T-helper 2 cell treated with Interferon-gamma antibody and Interleukin-4, amounts not matched to agents 5 μg/mL and 100 μg/mL, for 36 hours (primary cell): ENCODE data around the gene TUSC1.
"Not testable (repeated sequence)": the region's sequence is repeated elsewhere in the genome, so short reads cannot be mapped to it uniquely, and the experiment has no call there.

Source experiments
- DNase-seq: peaks from one replicate; pipeline ENCODE4 v3.0.0; 2021; ENCODE audit warnings: low spot score
- H3K27ac Mint-ChIP-seq: one replicate; pipeline ENCODE4 v1.8.0; 2021; ENCODE audit warnings: mild to moderate bottlenecking, mixed read lengths
- H3K27me3 Mint-ChIP-seq: one replicate; pipeline ENCODE4 v1.8.0; 2021; ENCODE audit warnings: low read depth, mixed read lengths
- H3K36me3 Mint-ChIP-seq: one replicate; pipeline ENCODE4 v1.8.0; 2021; ENCODE audit warnings: low read depth, mixed read lengths
- H3K4me1 Mint-ChIP-seq: one replicate; pipeline ENCODE4 v1.8.0; 2021; ENCODE audit warnings: low read depth, mixed read lengths
- H3K4me3 Mint-ChIP-seq: one replicate; pipeline ENCODE4 v1.8.0; 2022; ENCODE audit warnings: mild to moderate bottlenecking, moderate library complexity, mixed read lengths
- H3K9me3 Mint-ChIP-seq: one replicate; pipeline ENCODE4 v1.8.0; 2021; ENCODE audit warnings: mixed read lengths

The TUSC1 gene

DNA sequence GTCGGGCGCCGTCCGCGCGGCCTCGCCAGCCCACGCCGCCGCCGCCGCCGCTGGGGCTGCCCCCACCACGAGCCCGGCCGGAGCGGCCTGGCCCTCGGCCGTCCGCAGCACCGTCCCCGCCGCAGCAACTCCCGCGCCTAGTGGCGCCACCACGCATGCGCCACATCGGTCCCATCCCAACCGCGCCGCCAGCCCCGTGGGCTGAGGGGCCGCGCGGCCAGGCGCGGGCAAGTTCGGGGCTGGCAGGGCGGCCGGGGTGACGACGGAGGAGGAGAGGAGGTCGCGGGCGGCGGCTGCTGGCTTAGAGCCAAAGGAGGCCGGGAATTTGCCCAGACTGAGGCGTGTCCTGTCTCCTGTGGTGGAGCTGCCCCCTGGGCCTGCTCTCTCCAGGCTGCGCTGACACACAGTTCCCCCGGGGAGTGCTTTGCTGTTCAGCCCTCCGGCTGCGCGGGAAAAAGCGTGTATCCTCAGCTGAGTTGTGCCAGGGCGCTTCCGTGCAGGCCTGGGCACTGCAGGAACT is at the start of gene TUSC1:
TUSC1 (minus strand) TSS at position 298 of the 520 bp plus-strand sequence; CDS start at position 166, 132 bp downstream.
- Mint-ChIP-seq H3K4me3 (peak within 1 kb of the TSS; percentile 50), H3K27me3 (peaks cover 6% of the 10 kb centered on the region), H3K27ac (no peak within 1 kb of the TSS), H3K4me1 (no peaks in the 10 kb centered on the region), H3K36me3 (no peaks in the 10 kb centered on the region), H3K9me3 (peaks cover 3% of the 10 kb centered on the region)
- DNase-seq: peak; percentile 3

DNA sequence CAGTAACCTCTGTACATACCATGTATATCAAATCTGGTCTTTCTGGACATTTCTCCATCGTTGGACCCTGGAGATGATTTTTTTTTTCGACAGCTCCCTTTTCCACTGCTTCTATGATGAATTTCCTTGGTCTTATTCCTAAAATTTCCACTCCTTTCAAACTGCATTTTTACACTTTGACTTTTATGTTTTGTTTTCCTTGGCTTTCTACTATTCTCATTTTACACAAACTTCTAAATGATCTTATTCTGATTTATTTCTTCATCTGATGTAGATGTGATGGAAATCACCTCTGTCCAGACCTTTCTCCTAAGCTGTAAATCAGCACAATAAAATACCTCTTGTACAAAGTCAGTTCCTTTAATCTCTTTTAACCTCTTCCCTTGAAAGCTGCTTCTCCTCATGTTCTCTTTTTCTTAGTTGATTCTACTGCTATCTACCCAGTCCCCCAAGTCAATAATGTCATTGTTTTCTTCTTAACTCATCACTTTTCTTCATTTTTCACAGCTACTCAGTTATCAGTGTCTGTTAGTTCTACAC is 48.7 kb upstream of the TUSC1 start:
- Mint-ChIP-seq H3K4me1 (no peaks in the 10 kb centered on the region), H3K27me3 (no peaks in the 10 kb centered on the region), H3K27ac (no peak overlapping the region), H3K9me3 (peaks cover 12% of the 10 kb centered on the region), H3K36me3 (no peaks in the 10 kb centered on the region), H3K4me3 (no peak overlapping the region)
- no peak for DNase-seq

DNA sequence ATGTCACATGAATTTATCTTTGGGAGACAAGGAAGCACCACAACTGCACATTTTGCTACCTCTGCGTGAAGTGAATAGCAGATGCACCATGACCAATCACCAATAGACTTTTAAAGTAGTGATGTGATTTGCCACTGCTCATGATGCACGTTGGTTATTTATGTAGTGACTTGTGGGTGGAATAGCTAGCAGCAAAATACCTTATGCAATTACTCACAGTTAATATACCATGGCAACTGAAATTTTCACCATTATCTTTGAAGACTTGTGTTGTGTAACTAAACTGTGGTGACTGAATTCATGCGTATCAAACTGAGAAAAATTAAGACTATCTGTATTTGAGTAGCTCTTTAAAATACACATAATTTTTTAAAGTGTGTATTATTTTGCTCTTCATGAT is 46.2 kb upstream of the TUSC1 start:
- H3K27ac Mint-ChIP-seq: no peak overlapping the region
- DNase-seq: no peak
- no peaks in the 10 kb centered on the region for H3K27me3 Mint-ChIP-seq
- no peaks in the 10 kb centered on the region for H3K4me1 Mint-ChIP-seq
- no peak overlapping the region for H3K4me3 Mint-ChIP-seq
- H3K9me3 Mint-ChIP-seq: peaks cover 8% of the 10 kb centered on the region
- no peaks in the 10 kb centered on the region for H3K36me3 Mint-ChIP-seq

DNA sequence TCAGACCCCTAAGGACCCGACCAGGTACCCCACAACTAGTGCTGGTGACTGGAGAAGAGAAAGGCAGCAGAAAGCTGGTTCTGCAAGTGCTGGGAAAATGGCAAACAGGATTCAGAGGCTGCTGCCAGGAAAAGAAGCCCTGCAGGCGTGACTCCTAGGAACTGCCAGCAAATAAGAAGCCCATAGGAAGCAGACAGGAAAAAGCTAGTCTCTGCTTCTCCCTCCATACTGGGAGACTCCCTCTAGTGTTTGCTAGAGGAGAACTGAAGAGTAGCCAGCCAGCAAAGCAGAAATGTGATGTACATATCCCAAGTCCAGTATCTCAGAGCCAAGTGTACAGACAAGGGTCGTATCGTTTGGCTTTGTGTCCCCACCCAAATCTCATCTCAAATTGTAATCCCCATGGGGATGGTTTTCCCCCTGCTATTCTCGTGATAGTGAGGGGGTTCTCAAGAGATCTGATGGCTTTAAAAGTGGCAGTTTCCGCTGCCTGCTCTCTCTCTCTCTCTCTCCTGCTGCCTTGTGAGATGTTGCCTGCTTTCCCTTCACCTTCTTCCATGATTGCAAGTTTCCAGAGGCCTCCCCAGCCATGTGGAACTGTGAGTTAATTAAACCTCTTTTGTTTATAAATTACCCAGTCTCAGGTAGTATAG is 38.1 kb upstream of the TUSC1 start:
- Mint-ChIP-seq H3K27ac (no peak overlapping the region), H3K4me3 (no peak overlapping the region), H3K9me3 (peaks cover 30% of the 10 kb centered on the region), H3K36me3 (no peaks in the 10 kb centered on the region), H3K27me3 (no peaks in the 10 kb centered on the region), H3K4me1 (no peaks in the 10 kb centered on the region)
- DNase-seq: no peak

DNA sequence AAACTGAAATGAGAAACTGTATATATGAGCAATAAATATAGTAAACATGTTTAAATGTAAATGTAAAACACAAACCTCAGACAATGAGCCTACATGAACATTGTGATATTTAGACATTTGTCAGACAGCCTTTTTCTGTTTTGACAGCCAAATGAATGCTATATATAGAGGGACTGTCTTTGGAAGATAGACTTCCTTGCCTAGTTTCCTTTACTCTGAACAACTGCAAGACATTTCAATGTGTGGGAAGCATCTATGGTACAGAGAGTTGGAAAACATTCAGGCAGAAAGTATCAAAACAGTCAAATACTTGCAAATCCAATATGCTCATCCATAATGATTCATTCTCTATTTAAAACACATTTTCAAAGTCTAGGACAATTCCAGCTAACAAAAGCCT is 31.7 kb upstream of the TUSC1 start:
- Mint-ChIP-seq H3K36me3 (no peaks in the 10 kb centered on the region), H3K4me1 (no peaks in the 10 kb centered on the region), H3K27me3 (no peaks in the 10 kb centered on the region), H3K4me3 (no peak overlapping the region), H3K9me3 (peaks cover 4% of the 10 kb centered on the region), H3K27ac (no peak overlapping the region)
- DNase-seq: no peak

DNA sequence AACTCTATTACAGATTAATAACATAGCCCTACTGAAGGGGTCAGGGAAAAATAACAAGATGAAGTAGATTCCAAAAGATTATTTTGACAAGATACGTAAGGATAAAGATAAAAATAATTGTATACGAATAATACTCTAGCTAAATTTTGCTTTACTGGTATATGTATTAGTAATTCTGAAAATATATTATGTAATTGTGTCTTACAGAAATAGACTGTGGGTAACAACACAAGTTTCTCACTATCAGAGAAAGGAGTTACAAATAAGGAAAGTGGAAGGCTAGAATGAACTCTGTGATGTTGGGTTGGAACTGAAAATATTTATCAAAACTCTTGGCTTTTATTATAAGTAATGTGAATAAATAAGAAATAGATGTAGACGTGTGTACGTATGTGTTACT is 26.6 kb upstream of the TUSC1 start:
- Mint-ChIP-seq H3K27ac (no peak overlapping the region), H3K4me1 (no peaks in the 10 kb centered on the region), H3K36me3 (no peaks in the 10 kb centered on the region), H3K27me3 (no peaks in the 10 kb centered on the region), H3K9me3 (peaks cover 7% of the 10 kb centered on the region), H3K4me3 (no peak overlapping the region)
- no peak for DNase-seq

DNA sequence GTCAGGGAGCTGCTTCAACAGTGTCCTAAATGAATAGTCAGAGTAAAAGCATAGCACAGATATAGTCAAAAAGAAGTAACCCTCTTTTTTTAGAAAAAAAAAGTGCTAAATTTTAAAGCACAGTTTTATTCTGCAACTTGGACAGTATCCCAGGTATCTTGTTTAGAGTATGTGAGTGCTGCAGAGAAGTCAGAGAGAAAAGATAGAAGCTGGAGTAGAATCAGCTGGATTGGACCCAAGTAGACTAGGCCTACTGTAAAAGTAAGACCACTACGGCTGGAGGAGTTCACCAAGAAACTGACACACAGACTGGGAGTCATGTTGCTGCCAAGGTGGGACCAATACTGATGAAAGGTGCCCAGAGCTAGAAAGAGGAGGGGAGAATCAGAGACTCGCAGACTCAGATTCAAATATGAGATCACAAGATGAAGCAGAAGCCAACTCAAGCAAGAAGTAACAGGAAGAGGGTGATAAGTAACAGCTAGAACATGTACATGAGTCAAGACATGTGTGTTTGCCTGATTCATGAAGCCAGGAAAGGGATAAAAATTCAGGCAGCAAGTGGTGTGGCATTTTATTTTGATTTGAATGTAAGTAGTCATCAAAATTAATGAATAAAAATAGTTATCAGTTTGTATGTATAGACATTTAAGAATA is 25.6 kb upstream of the TUSC1 start:
- Mint-ChIP-seq H3K27me3 (no peaks in the 10 kb centered on the region), H3K36me3 (no peaks in the 10 kb centered on the region), H3K4me3 (no peak overlapping the region), H3K9me3 (peaks cover 3% of the 10 kb centered on the region), H3K4me1 (no peaks in the 10 kb centered on the region), H3K27ac (no peak overlapping the region)
- DNase-seq: no peak

DNA sequence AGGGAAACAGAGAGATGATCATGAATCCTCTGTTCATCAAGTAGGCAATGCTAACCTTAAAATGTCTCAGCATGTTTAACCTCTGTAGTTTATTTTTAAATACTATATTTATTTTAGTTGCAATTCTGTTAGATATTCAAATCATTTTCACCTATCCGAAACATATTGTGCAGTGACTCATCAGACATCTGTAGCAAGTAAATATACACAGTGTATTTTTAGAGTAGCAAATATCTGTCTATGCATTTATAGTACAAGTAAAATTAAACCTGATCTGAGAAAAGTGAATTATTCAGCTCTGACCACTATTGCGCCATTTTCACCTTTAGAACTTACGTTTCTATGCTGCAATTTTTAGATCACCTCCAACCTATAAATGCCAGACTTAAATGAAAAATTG is 24.3 kb upstream of the TUSC1 start:
- no peaks in the 10 kb centered on the region for H3K27me3 Mint-ChIP-seq
- DNase-seq: no peak
- H3K4me3 Mint-ChIP-seq: no peak overlapping the region
- H3K36me3 Mint-ChIP-seq: no peaks in the 10 kb centered on the region
- no peaks in the 10 kb centered on the region for H3K4me1 Mint-ChIP-seq
- no peak overlapping the region for H3K27ac Mint-ChIP-seq
- peaks cover 3% of the 10 kb centered on the region for H3K9me3 Mint-ChIP-seq

DNA sequence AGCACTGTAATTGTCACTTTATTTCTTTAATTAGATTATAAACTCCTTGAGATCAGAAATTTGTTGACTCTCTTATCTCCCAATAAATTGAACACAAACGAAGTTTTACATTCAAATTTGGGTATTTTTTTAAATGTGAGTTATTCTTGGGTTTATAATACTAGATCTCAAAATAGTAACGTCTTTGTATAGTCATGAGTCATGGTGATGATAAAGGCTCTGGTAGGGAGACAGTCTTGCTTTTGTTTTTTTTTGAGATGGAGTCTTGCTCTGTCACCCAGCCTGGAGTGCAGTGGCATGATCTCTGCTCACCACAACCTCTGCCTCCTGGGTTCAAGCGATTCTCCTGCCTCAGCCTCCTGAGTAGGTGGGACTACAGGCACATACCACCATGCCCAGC is 22.7 kb upstream of the TUSC1 start:
- not testable (repeated sequence) for H3K27me3 Mint-ChIP-seq, H3K27ac Mint-ChIP-seq, H3K36me3 Mint-ChIP-seq, DNase-seq, H3K4me3 Mint-ChIP-seq, H3K4me1 Mint-ChIP-seq, H3K9me3 Mint-ChIP-seq

DNA sequence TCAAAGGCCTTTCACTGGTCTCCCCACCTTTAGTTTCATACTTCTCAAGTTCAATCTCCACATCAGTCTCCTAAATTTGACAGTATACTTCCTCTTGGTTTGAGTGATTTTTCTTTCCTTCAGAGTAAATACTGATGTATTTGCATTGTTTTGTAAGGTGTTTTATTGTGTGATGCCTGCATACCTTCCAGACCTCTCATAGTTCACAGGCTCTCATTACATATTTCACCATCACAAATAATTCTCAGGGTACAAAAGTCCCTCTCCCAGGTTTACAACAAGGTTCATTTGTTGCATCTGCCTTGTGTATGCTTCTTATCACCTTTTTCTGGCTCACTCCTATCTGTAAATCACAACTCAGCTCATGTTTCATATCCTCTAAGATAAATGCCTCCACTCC is 22.2 kb upstream of the TUSC1 start:
- Mint-ChIP-seq H3K27me3 (no peaks in the 10 kb centered on the region), H3K4me3 (no peak overlapping the region), H3K36me3 (no peaks in the 10 kb centered on the region), H3K9me3 (peaks cover 11% of the 10 kb centered on the region), H3K4me1 (no peaks in the 10 kb centered on the region), H3K27ac (no peak overlapping the region)
- no peak for DNase-seq

DNA sequence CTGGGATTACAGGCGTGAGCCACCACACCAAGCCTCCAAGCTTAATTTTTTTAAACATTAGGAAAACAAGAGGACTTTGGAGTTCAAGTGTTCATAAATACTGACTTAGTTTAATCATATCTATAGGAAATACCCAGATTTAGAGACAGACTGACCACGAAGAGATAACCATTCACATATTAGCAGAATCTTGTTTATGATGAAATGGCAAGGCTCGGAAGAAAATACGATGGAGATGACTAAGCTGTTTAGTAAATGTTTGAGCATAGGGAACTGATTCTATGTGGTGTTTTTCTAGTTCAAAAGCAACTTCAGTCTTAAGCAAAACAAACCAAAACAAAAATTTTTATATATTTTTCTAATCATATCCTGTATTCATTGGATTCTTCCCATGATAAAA is 13.5 kb upstream of the TUSC1 start:
- H3K4me1 Mint-ChIP-seq: no peaks in the 10 kb centered on the region
- H3K4me3 Mint-ChIP-seq: no peak overlapping the region

DNA sequence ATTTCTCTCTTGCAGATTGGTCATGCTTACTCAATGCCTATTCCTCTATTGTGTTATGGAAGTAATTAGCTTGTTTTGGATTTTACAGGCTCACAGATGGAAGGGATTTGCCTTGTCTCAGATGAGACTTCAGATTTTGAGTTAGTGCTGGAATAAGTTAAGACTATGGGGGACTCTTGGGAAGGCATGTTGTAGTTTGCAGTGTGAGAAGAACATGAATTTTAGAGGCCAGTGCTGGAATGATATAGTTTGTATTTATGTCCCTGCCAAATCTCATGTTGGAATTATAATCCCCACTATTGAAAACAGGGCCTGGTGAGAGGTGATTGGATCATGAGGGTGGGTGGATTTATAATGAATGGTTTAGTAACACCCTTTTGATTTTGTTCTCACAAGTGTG is 6.1 kb upstream of the TUSC1 start:
- no peaks in the 10 kb centered on the region for H3K36me3 Mint-ChIP-seq

More for the DNA sequence above, 13.5 kb upstream of the TUSC1 start:
- Mint-ChIP-seq H3K27ac (no peak overlapping the region), H3K36me3 (no peaks in the 10 kb centered on the region), H3K27me3 (no peaks in the 10 kb centered on the region), H3K9me3 (peaks cover 20% of the 10 kb centered on the region)
- no peak for DNase-seq

DNA sequence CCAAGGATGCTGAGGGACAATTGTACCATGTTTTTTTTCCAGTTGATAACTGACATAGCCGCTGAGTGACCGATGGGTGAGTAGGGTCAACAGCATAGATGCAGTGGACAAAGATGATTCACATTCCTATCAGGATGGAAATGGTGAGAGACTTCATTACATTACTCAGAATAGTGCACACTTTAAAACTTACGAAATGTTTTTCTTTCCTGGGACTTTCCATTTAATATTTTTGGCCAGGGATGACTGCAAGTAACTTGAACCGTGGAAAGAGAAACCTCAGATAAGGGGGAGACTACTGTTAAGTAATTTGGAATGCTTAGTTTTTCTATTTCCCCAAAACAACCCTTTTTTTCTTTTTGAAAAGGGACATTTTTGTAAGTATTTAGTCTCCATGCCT is 3.0 kb upstream of the TUSC1 start:
- H3K27me3 Mint-ChIP-seq: peaks cover 6% of the 10 kb centered on the region
- DNase-seq: no peak
- H3K4me1 Mint-ChIP-seq: no peaks in the 10 kb centered on the region
- H3K36me3 Mint-ChIP-seq: no peaks in the 10 kb centered on the region
- no peak overlapping the region for H3K4me3 Mint-ChIP-seq
- peaks cover 4% of the 10 kb centered on the region for H3K9me3 Mint-ChIP-seq
- no peak overlapping the region for H3K27ac Mint-ChIP-seq

More for the DNA sequence above, 6.1 kb upstream of the TUSC1 start:
- Mint-ChIP-seq H3K9me3 (peaks cover 4% of the 10 kb centered on the region), H3K4me1 (no peaks in the 10 kb centered on the region), H3K4me3 (no peak overlapping the region), H3K27me3 (no peaks in the 10 kb centered on the region), H3K27ac (no peak overlapping the region)
- DNase-seq: no peak

DNA sequence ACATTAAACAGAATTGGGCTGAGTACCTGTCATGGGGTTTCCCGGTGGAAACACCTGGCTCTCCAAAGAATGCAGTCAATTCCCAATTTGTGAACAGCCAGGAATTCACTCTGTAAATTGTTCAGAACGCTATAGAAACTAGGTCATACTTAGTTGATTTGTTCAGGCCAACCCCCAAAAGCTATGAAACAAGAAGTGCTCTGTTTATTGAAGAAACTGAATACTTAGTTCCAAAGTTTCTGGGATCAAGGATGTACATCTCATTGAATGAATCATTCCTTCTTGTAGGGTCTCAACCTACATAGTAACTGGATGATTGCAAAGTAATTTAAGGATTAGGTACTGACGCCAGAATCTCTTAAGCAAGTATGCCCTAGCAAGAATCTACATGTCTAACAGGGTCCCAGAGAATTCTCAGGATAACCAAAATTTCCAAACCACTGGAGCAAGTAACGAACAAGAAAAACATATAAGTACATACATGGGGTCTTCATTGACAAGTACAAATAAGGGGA is 659 bp upstream of the TUSC1 start:
- no peaks in the 10 kb centered on the region for H3K4me1 Mint-ChIP-seq
- peaks cover 4% of the 10 kb centered on the region for H3K9me3 Mint-ChIP-seq
- peaks cover 6% of the 10 kb centered on the region for H3K27me3 Mint-ChIP-seq
- no peak overlapping the region for H3K4me3 Mint-ChIP-seq
- no peak for DNase-seq
- no peak overlapping the region for H3K27ac Mint-ChIP-seq
- no peaks in the 10 kb centered on the region for H3K36me3 Mint-ChIP-seq
